SK-N-SH (cell line): ENCODE data around the gene ZMIZ1. TPM values are rescaled to one million over a fixed set of nuclear protein-coding genes. Genes with fewer than 3 reads are reported as not detected.

Source experiments
- CTCF ChIA-PET: fragments of 300-600, 350-600 bp; formaldehyde crosslinking; extraction: SDS; loops from one replicate; lab custom pipeline; 2021; lab: Yijun Ruan, JAX
- POLR2A ChIA-PET: fragments of 350-600 bp; sonication (Branson Sonifier 250); formaldehyde crosslinking; extraction: SDS; loops from one replicate; lab custom pipeline; 2020; ENCODE audit warnings: antibody characterized with exemption, inconsistent platforms; lab: Yijun Ruan, JAX
- DNase-seq: peaks from one replicate; pipeline ENCODE4 v3.0.0; 2012
- H2AFZ ChIP-seq: fragments of 200-600 bp; sonication (generic); 2 replicates; pipeline ENCODE4 v1.8.1; 2016; ENCODE audit warnings: antibody characterized with exemption, mild to moderate bottlenecking, low read depth
- H3F3A ChIP-seq: fragments of 200-600 bp; sonication (generic); replicated peaks from 2 replicates; pipeline ENCODE3; 2016; ENCODE audit warnings: antibody characterized with exemption, mild to moderate bottlenecking; ENCODE audit not compliant: insufficient read depth
- H3K27ac ChIP-seq, 2 experiments: fragments of 200-500 bp in 1 of 2; fragments of 200-600 bp in 1 of 2; sonication (Bioruptor generic) in 1 of 2; sonication (generic), shearing (Covaris generic) in 1 of 2; 2 replicates each; pipeline versions ENCODE4 v1.5.1 to v1.6.1; 2014 to 2016; ENCODE audit warnings: low read depth in 2 of 2, inconsistent platforms in 1 of 2, low read length in 1 of 2, mild to moderate bottlenecking in 1 of 2, mixed read lengths in 1 of 2
- H3K27me3 ChIP-seq: fragments of 200-600 bp; sonication (generic), shearing (Covaris generic); 2 replicates; pipeline ENCODE4 v1.6.1; 2016; ENCODE audit warnings: mixed run types; ENCODE audit not compliant: insufficient read depth
- H3K36me3 ChIP-seq, 2 experiments: fragments of 200-500 bp in 1 of 2; fragments of 200-600 bp in 1 of 2; sonication (Bioruptor generic) in 1 of 2; sonication (generic) in 1 of 2; replicated peaks in 1 of 2; 2 replicates each; pipeline versions ENCODE3 to v1.5.1; 2014 to 2016; ENCODE audit warnings: low read length in 1 of 2, mild to moderate bottlenecking in 1 of 2; ENCODE audit not compliant: insufficient read depth in 2 of 2, control insufficient read depth in 1 of 2
- H3K4me1 ChIP-seq, 2 experiments: fragments of 200-500 bp in 1 of 2; fragments of 200-600 bp in 1 of 2; sonication (Bioruptor generic) in 1 of 2; sonication (generic), shearing (Covaris generic) in 1 of 2; 2 replicates each; pipeline versions ENCODE4 v1.5.1 to v1.6.1; 2014 to 2016; ENCODE audit warnings: low read depth in 1 of 2, low read length in 1 of 2, mixed run types in 1 of 2; ENCODE audit not compliant: insufficient read depth in 2 of 2, control insufficient read depth in 1 of 2
- H3K4me2 ChIP-seq: fragments of 200-600 bp; sonication (generic), shearing (Covaris generic); 2 replicates; pipeline ENCODE4 v1.6.1; 2017; ENCODE audit warnings: mixed run types
- H3K4me3 ChIP-seq, 2 experiments: fragments of 200-500 bp in 1 of 2; fragments of 200-600 bp in 1 of 2; sonication (Bioruptor generic) in 1 of 2; sonication (generic), shearing (Covaris generic) in 1 of 2; 2 replicates each; pipeline versions ENCODE4 v1.5.1 to v1.8.1; 2014 to 2016; ENCODE audit warnings: low read depth in 2 of 2, inconsistent platforms in 1 of 2, low read length in 1 of 2, mild to moderate bottlenecking in 1 of 2, mixed read lengths in 1 of 2, moderate library complexity in 1 of 2
- H3K79me2 ChIP-seq: fragments of 200-600 bp; sonication (generic); 2 replicates; pipeline ENCODE4 v1.8.1; 2017; ENCODE audit warnings: mild to moderate bottlenecking; ENCODE audit not compliant: insufficient read depth
- H3K9ac ChIP-seq: fragments of 200-600 bp; sonication (generic); 2 replicates; pipeline ENCODE4 v1.6.1; 2017; ENCODE audit warnings: mixed run types
- H3K9me2 ChIP-seq: fragments of 200-600 bp; sonication (generic); 2 replicates; pipeline ENCODE4 v1.6.1; 2017; ENCODE audit warnings: mixed run types
- H3K9me3 ChIP-seq: fragments of 200-600 bp; sonication (generic); 2 replicates; pipeline ENCODE4 v1.6.1; 2017; ENCODE audit warnings: mixed run types, mild to moderate bottlenecking, moderate library complexity
- H4K20me1 ChIP-seq: fragments of 200-600 bp; sonication (generic); 2 replicates; pipeline ENCODE4 v1.6.1; 2017; ENCODE audit warnings: mild to moderate bottlenecking, mixed run types; ENCODE audit not compliant: insufficient read depth
- CTCF ChIP-seq: fragments of 200-600 bp; sonication (generic); IDR thresholded peaks from 2 replicates; pipeline ENCODE4 v1.6.1; 2017; ENCODE audit warnings: antibody characterized with exemption, mild to moderate bottlenecking, moderate library complexity
- ELF1 ChIP-seq: IDR thresholded peaks from 2 replicates; pipeline ENCODE4 v1.4.0; 2012
- EZH2phosphoT487 ChIP-seq: fragments of 200-600 bp; sonication (generic); IDR thresholded peaks from 2 replicates; pipeline ENCODE4 v1.6.1; 2017; ENCODE audit warnings: low read depth, mixed run types, mild to moderate bottlenecking, antibody characterized with exemption, moderate library complexity, borderline replicate concordance
- FOSL2 ChIP-seq: IDR thresholded peaks from 2 replicates; pipeline ENCODE4 v1.4.0; 2012; ENCODE audit warnings: low read depth, mild to moderate bottlenecking, moderate library complexity, borderline replicate concordance
- GATA2 ChIP-seq: sonication (generic); formaldehyde crosslinking; IDR thresholded peaks from 2 replicates; pipeline ENCODE4 v1.5.0; 2020; ENCODE audit warnings: mild to moderate bottlenecking, missing genetic modification reagents
- NRF1 ChIP-seq: IDR thresholded peaks from 2 replicates; pipeline ENCODE4 v1.6.1; 2012; ENCODE audit warnings: low read depth, mild to moderate bottlenecking, low read length
- PBX3 ChIP-seq: IDR thresholded peaks from 2 replicates; pipeline ENCODE4; 2012
- RAD21 ChIP-seq: IDR thresholded peaks from 2 replicates; pipeline ENCODE4 v1.6.1; 2012; ENCODE audit warnings: mild to moderate bottlenecking, low read length
- RCOR1 ChIP-seq: fragments of 150-350 bp; IDR thresholded peaks from 2 replicates; pipeline ENCODE4 v1.6.1; 2017; ENCODE audit warnings: antibody characterized with exemption, low read length
- REST ChIP-seq: IDR thresholded peaks from 2 replicates; pipeline ENCODE4 v1.6.1; 2012; ENCODE audit warnings: mild to moderate bottlenecking, low read depth, low read length, moderate library complexity
- SMC3 ChIP-seq: IDR thresholded peaks from 2 replicates; pipeline ENCODE4 v1.6.1; 2012; ENCODE audit warnings: low read depth, low read length, improper control_type of control experiment
- ZBTB33 ChIP-seq: IDR thresholded peaks from 2 replicates; pipeline ENCODE4 v1.4.0; 2012; ENCODE audit warnings: low read depth, borderline replicate concordance
- WGBS: methylation state at CpG from one replicate; pipeline ENCODE4 v1.1.6; 2017; ENCODE audit warnings: low lambda C conversion rate; 5-methylcytosine and 5-hydroxymethylcytosine counted together
- polyA plus RNA-seq, 3 experiments: library from polyadenylated mRNA; depleted of rRNA; stranded (reverse); fragments of >200 nt; gene quantifications; 2 replicates each; pipeline ENCODE4 v1.2.3, GENCODE V29; 2012

Gene ZMIZ1
- polyA plus RNA-seq, 1 of the 3 experiments (the other 2 are of a cell fraction) = 23.5 TPM

GRCh38 chr10:79065853-79066252, 2.9 kb upstream of the ZMIZ1 start:
- Histone ChIP-seq H3K79me2 (peaks cover 20% of the 10 kb centered on the region), H3K9me3 (no peaks in the 10 kb centered on the region), H3K4me2 (peak overlapping the region; percentile 89), H3K27ac (no peak overlapping the region; a peak in 1 of 4 replicates), H3K27me3 (no peaks in the 10 kb centered on the region), H3K36me3 (no peaks in the 10 kb centered on the region), H4K20me1 (peaks cover 6% of the 10 kb centered on the region), H3K9ac (no peak overlapping the region), H3F3A (peaks cover 5% of the 10 kb centered on the region), H2AFZ (no peak overlapping the region), H3K4me1 (peaks cover 0 to 24% of the 10 kb centered on the region in 2 experiments; a peak in 1 of 4 replicates), H3K4me3 (no peak overlapping the region), H3K9me2 (no peaks in the 10 kb centered on the region)
- TF ChIP-seq EZH2phosphoT487 (no peak), REST (no peak), RCOR1 (no peak), GATA2 (CRISPR knock-in tag) (no peak), ELF1 (no peak), PBX3 (no peak), NRF1 (no peak)
- ChIA-PET POLR2A (interaction anchor here (0.6 to 1.8 kb wide), 7 partner anchors 38 to 1019 kb away, joined by 3 to 11 read pairs (median 5); no protein-coding TSS in a partner anchor), CTCF (interaction anchor here (0.9 to 14.5 kb wide), 18 partner anchors 17 to 1018 kb away, joined by 3 to 129 read pairs (median 6); no protein-coding TSS in a partner anchor)
- no peak for DNase-seq
- WGBS = 100% methylated on average over 2 of the region's 2 CpGs

GRCh38 chr10:79066411-79067240, 2.1 kb upstream of the ZMIZ1 start:
- Histone ChIP-seq H4K20me1 (peaks cover 13% of the 10 kb centered on the region), H3K79me2 (peaks cover 27% of the 10 kb centered on the region), H3K36me3 (no peaks in the 10 kb centered on the region)
- TF ChIP-seq RAD21 = peak; percentile 72
- TF ChIP-seq SMC3 = peak; percentile 55
- TF ChIP-seq FOSL2 = no peak
- no peak for TF ChIP-seq ZBTB33
- TF ChIP-seq CTCF = peak; percentile 38
- TF ChIP-seq, all 33 proteins: peak for 3
- peak overlapping the region; percentile 89 for H3K4me2 ChIP-seq
- H3K9ac ChIP-seq = peak overlapping the region; percentile 70
- POLR2A ChIA-PET = interaction anchor here (0.6 to 1.8 kb wide), 14 partner anchors 39 to 1019 kb away, joined by 3 to 11 read pairs (median 4); no protein-coding TSS in a partner anchor
- H3K27ac ChIP-seq = peak overlapping the region; percentile 62 to 94
- H3K4me3 ChIP-seq = peak overlapping the region; percentile 54 to 57
- 0 out of 2 replicates have a peak overlapping the region, but pooled peaks have one; percentile 65 for H2AFZ ChIP-seq
- 54% methylated on average over 8 of the region's 37 CpGs for WGBS
- no peaks in the 10 kb centered on the region for H3K27me3 ChIP-seq
- peaks cover 0 to 22% of the 10 kb centered on the region in 2 experiments; a peak in 2 of 4 replicates for H3K4me1 ChIP-seq
- no peaks in the 10 kb centered on the region for H3K9me2 ChIP-seq
- CTCF ChIA-PET = interaction anchor here (0.6 to 14.5 kb wide), 40 partner anchors 18 to 1019 kb away, joined by 3 to 129 read pairs (median 4); no protein-coding TSS in a partner anchor
- peaks cover 7% of the 10 kb centered on the region for H3F3A ChIP-seq
- peak; percentile 84 for DNase-seq
- H3K9me3 ChIP-seq = no peaks in the 10 kb centered on the region
